Muscle layer of colon (tissue), 2 donors: ENCODE data around the gene FRAS1.
"Not testable (repeated sequence)": the region's sequence is repeated elsewhere in the genome, so short reads cannot be mapped to it uniquely, and the experiment has no call there.

ENCODE experiments used
- H3K27ac ChIP-seq: one replicate; pipeline ENCODE4 v1.7.0; 2013; ENCODE audit warnings: low read depth, mild to moderate bottlenecking, low read length, moderate library complexity
- H3K27me3 ChIP-seq, 2 donors: one replicate each; pipeline ENCODE4 v1.7.0; 2013; ENCODE audit warnings: low read length in 2 of 2, mild to moderate bottlenecking in 2 of 2; ENCODE audit not compliant: insufficient read depth in 2 of 2, control insufficient read depth in 1 of 2
- H3K36me3 ChIP-seq: one replicate; pipeline ENCODE4 v1.7.0; 2013; ENCODE audit warnings: mild to moderate bottlenecking, low read length; ENCODE audit not compliant: insufficient read depth
- H3K4me1 ChIP-seq: one replicate; pipeline ENCODE4 v1.7.0; 2013; ENCODE audit warnings: mild to moderate bottlenecking, low read length; ENCODE audit not compliant: insufficient read depth
- H3K4me3 ChIP-seq, 2 donors: one replicate each; pipeline ENCODE4 v1.7.0; 2013; ENCODE audit warnings: low read length in 2 of 2, low read depth in 1 of 2, mild to moderate bottlenecking in 1 of 2, moderate library complexity in 1 of 2
- H3K9ac ChIP-seq: one replicate; pipeline ENCODE4 v1.7.0; 2013; ENCODE audit warnings: low read length
- H3K9me3 ChIP-seq: one replicate; pipeline ENCODE4 v1.7.0; 2013; ENCODE audit warnings: mild to moderate bottlenecking, low read length
- donor health status: abdominal sarcoma.
- donor health status: Adenocarcinoma of cecum.

Gene FRAS1

DNA sequence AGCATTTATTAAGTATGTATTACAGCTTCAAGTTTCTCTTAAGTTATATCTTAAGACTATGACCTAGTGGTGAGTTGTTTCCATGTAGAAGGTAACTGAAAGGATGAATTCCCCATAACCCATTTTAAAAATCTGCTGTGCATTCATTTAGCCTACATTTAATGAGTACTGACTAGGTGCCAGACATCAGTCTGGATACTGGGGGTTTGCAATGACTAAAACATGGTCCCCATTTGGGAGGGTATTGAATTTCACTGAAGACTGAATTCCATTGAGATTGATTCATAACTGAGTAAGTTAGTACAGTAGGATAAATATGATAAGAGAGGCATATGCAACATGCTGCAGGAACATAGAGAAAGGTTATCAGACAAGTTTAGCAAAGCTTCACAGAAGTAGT lies 241.5 kb downstream of the FRAS1 start:
- Histone ChIP-seq H3K4me1 (peaks cover 8% of the 10 kb centered on the region), H3K27me3 (no peaks in the 10 kb centered on the region), H3K9ac (no peak overlapping the region), H3K4me3 (no peak overlapping the region), H3K27ac (no peak overlapping the region), H3K36me3 (no peaks in the 10 kb centered on the region), H3K9me3 (no peaks in the 10 kb centered on the region)

DNA sequence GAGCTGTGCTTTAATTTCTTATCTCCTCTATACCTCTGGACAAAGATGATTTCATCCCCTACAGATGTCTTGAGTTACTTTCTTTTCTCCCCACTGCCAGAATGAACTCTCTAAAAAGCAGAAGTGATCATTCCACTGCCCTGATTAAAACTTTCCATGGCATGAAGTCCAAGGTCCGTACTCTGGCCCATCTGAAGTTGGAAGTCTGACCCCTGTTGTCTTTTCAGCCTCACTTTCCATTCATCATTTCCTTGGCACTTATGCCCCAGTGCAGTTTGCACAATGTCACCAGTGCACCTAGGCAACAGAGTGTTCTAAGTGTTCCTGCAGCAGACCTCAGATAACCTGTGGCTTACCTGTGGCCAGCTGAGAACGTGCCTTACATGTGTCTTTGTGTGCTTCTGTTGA lies 242.4 kb downstream of the FRAS1 start:
- H3K27ac ChIP-seq: no peak overlapping the region
- no peaks in the 10 kb centered on the region for H3K36me3 ChIP-seq
- no peaks in the 10 kb centered on the region for H3K9me3 ChIP-seq
- no peaks in the 10 kb centered on the region for H3K27me3 ChIP-seq
- no peak overlapping the region for H3K9ac ChIP-seq
- peaks cover 8% of the 10 kb centered on the region for H3K4me1 ChIP-seq
- no peak overlapping the region for H3K4me3 ChIP-seq

- not testable (repeated sequence) for H3K4me3 ChIP-seq, H3K27me3 ChIP-seq, H3K27ac ChIP-seq, H3K9me3 ChIP-seq, H3K9ac ChIP-seq, H3K36me3 ChIP-seq, H3K4me1 ChIP-seq
Observed at GRCh38 chr4:78307263-78307662, 250.1 kb downstream of the FRAS1 start.

GRCh38 chr4:78308517-78308916 lies 251.4 kb downstream of the FRAS1 start:
- H3K27me3 ChIP-seq: no peaks in the 10 kb centered on the region
- no peak overlapping the region for H3K27ac ChIP-seq
- no peak overlapping the region for H3K4me3 ChIP-seq
- H3K9me3 ChIP-seq: no peaks in the 10 kb centered on the region
- no peaks in the 10 kb centered on the region for H3K4me1 ChIP-seq
- H3K9ac ChIP-seq: no peak overlapping the region
- no peaks in the 10 kb centered on the region for H3K36me3 ChIP-seq

DNA sequence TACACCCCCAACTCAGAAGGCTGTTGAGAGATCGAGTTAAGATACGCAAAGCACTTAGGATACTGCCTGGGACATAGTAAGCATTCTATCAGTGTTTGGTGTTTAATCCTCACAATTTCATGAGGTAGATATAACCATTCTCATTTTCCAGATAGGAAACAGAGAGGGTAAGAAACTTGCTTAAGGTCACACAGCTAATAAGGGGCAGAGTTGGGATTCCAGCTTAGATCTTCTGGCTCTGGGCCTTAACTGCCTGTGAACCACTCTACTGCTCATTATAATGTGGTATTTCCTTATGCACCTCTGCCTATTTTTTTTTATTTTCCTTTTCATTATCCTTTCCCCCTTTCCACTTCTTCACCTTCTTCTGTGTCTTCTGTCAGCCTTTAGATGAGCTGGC lies 252.2 kb downstream of the FRAS1 start:
- H3K27ac ChIP-seq: no peak overlapping the region
- H3K4me1 ChIP-seq: no peaks in the 10 kb centered on the region
- no peaks in the 10 kb centered on the region for H3K9me3 ChIP-seq
- H3K4me3 ChIP-seq: no peak overlapping the region
- no peaks in the 10 kb centered on the region for H3K27me3 ChIP-seq
- no peaks in the 10 kb centered on the region for H3K36me3 ChIP-seq
- no peak overlapping the region for H3K9ac ChIP-seq

- H3K36me3 ChIP-seq: no peaks in the 10 kb centered on the region
- no peaks in the 10 kb centered on the region for H3K4me1 ChIP-seq
- H3K4me3 ChIP-seq: no peak overlapping the region
- H3K27ac ChIP-seq: no peak overlapping the region
- no peaks in the 10 kb centered on the region for H3K9me3 ChIP-seq
- H3K9ac ChIP-seq: no peak overlapping the region
- no peaks in the 10 kb centered on the region for H3K27me3 ChIP-seq
Observed at GRCh38 chr4:78310007-78310739, 253.1 kb downstream of the FRAS1 start.

DNA sequence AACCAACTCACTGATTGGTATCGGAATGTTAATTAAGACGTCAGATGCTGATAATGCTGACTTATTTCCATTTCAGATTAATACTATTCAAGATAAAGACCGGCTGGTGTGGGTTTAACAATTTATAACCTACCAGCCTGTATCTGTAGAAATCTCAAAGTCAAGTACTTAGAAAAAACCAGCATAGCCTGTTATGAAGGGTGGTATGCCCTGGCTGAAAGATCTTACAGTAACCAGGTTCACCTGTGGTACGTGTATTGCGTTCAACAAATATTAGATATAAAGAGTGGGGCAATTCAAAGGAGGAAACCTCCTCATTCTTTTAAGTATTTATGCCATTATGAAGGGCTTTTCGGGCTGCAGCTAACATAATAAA lies 253.6 kb downstream of the FRAS1 start:
- Histone ChIP-seq H3K9ac (no peak overlapping the region), H3K4me3 (no peak overlapping the region), H3K27ac (no peak overlapping the region), H3K36me3 (no peaks in the 10 kb centered on the region), H3K27me3 (no peaks in the 10 kb centered on the region), H3K9me3 (no peaks in the 10 kb centered on the region), H3K4me1 (no peaks in the 10 kb centered on the region)

DNA sequence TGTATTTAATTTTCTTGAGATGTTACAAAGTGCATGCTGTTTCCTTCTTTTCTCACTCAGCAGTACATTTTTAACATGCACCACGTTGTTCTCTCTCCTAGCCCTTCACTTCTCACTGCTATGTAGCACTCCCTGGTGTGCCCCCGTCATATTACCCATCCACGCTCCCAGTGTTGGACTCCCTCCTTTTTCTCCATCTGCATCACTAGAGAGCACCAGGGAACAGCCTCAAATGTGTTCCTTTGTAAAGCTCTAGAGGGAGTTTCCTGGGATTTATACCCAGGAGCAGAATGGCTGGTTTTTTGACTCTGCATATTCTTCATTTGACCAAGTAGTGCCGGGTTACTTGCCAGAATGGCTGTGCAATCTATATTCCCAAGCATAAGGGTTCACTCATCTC lies 254.2 kb downstream of the FRAS1 start:
- Histone ChIP-seq H3K36me3 (no peaks in the 10 kb centered on the region), H3K27ac (no peak overlapping the region), H3K9me3 (no peaks in the 10 kb centered on the region), H3K4me1 (no peaks in the 10 kb centered on the region), H3K4me3 (no peak overlapping the region), H3K27me3 (no peaks in the 10 kb centered on the region), H3K9ac (no peak overlapping the region)

DNA sequence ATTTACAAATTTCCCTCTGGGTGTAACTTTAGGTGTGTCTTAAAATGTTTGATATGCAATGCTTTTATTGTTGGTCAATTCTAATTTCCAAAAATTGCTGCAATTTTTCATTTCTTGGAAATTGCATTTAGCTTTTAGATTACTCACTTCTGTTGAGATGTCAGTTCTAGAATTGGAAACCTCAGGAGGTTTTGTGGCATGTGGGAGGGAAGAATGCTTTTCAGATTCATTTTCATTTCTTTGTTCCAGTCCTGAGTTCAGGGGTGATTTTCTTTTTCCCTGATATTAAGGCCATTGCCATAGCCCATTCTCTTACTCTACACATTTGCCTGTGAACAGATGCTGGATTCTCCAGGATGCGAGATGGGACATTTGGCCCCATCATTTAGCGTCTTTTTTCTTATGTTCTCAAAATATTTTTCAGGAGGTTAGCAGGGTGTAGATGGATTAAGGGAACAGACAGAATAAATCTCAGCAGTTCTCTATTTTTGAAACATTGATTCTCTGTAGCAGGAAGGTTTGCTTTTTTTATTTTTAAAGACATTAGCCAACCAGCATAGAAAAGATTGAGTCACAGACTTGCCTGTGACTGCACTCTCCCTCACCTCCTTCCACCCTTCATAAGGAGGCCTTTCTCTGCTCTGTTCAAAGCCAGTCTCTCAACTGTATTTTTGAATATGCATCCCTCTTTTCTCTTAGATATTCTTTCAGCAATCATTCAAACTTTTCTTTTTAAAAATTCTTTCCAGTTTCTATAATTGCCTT lies 256.0 kb downstream of the FRAS1 start:
- no peaks in the 10 kb centered on the region for H3K36me3 ChIP-seq

DNA sequence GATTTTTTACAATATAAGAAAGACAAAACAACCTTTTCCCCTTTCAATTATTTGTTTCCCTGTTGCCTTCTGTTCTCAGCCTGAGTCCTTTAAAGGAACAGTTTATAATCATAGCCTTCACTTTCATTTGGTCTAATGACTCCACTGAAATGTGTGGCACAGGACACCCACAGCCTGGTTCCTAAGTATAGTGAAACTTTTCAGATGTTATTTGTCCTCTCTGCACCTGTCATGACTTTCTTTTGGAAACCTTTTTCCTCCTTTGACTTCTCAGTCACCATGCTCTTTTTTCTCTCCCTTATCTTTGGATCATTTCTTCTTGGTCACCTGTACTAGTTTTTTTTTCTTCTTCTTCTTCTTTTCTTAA lies 256.6 kb downstream of the FRAS1 start:
- Histone ChIP-seq H3K9me3 (no peaks in the 10 kb centered on the region), H3K4me1 (no peaks in the 10 kb centered on the region), H3K27ac (no peak overlapping the region), H3K4me3 (no peak overlapping the region), H3K27me3 (no peaks in the 10 kb centered on the region), H3K9ac (no peak overlapping the region), H3K36me3 (no peaks in the 10 kb centered on the region)

More for the DNA sequence above, 256.0 kb downstream of the FRAS1 start:
- Histone ChIP-seq H3K4me3 (no peak overlapping the region), H3K9me3 (no peaks in the 10 kb centered on the region), H3K27me3 (no peaks in the 10 kb centered on the region), H3K27ac (no peak overlapping the region), H3K4me1 (no peaks in the 10 kb centered on the region), H3K9ac (no peak overlapping the region)

DNA sequence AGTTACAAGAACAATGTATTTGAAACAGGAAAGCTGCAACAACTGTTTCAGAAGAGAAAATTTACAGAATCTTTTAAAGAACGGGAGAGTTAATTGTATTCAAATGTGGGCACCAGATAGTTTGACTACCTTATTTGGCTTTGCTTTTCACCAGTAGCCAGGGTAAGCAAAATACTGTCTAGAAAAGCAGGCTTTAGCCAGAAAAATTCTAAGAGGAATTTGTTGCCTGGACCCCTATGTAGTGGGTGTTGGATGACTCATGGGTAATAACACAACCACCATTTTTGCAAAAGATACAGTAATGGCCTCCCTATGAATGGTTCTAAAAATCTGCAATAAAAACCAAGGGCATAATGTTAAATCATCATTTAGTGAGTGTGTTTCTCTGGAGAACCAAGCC lies 261.0 kb downstream of the FRAS1 start:
- Histone ChIP-seq H3K9me3 (no peaks in the 10 kb centered on the region), H3K27me3 (no peaks in the 10 kb centered on the region), H3K9ac (no peak overlapping the region), H3K36me3 (no peaks in the 10 kb centered on the region), H3K4me1 (no peaks in the 10 kb centered on the region), H3K27ac (no peak overlapping the region), H3K4me3 (no peak overlapping the region)
